Caki2 (cell line): ENCODE data around the gene TRAPPC1. TPM values are rescaled to one million over a fixed set of nuclear protein-coding genes. Genes with fewer than 3 reads are reported as not detected.

Experiments
- DNase-seq: peaks from one replicate; pipeline ENCODE4 v3.0.0-alpha.2; 2015; ENCODE audit warnings: low read depth
- in situ Hi-C: cut with HindIII; loops from 2 replicates; pipeline ENCODE4 v1.10.0; 2016; ENCODE audit warnings: low sequenced_read_pairs, low pct_unique_long_range_greater_than_20kb, mixed read lengths
- total RNA-seq: library from RNA; depleted of rRNA; stranded (reverse); fragments of >200 nt; shearing (Covaris generic); gene quantifications from 2 replicates; pipeline ENCODE4 v1.2.3, GENCODE V29; 2014; ENCODE audit warnings: low replicate concordance

TRAPPC1 gene
- total RNA-seq, 1 experiment from 2014 or later: 0.71 TPM

- in situ Hi-C loops: no loop called here
- DNase-seq: no peak
Measured at GRCh38 chr17:7945651-7946050, 13.9 kb upstream of the TRAPPC1 start.

- no peak for DNase-seq
- in situ Hi-C loops: no loop called here
Measured at GRCh38 chr17:7944326-7944725, 12.6 kb upstream of the TRAPPC1 start.

GRCh38 chr17:7943291-7943690 lies 11.5 kb upstream of the TRAPPC1 start:
- no peak for DNase-seq

GRCh38 chr17:7940743-7941142 lies 9.0 kb upstream of the TRAPPC1 start:
- in situ Hi-C loops: no loop called here

More at GRCh38 chr17:7943291-7943690, 11.5 kb upstream of the TRAPPC1 start:
- in situ Hi-C loops: no loop called here

GRCh38 chr17:7940034-7940433 lies 8.3 kb upstream of the TRAPPC1 start:
- DNase-seq: no peak
- in situ Hi-C loops: no loop called here

More at GRCh38 chr17:7940743-7941142, 9.0 kb upstream of the TRAPPC1 start:
- no peak for DNase-seq

GRCh38 chr17:7935859-7936258 lies 4.1 kb upstream of the TRAPPC1 start:
- in situ Hi-C loops: no loop called here
- no peak for DNase-seq

- DNase-seq: peak; percentile 38
- in situ Hi-C loops: no loop called here
Measured at GRCh38 chr17:7932949-7933348, 1.2 kb upstream of the TRAPPC1 start.

GRCh38 chr17:7932483-7932891 lies 741 bp upstream of the TRAPPC1 start:
- DNase-seq: peak; percentile 19
- in situ Hi-C loops: no loop called here

GRCh38 chr17:7930841-7931631 lies 710 bp downstream of the TRAPPC1 start:
- in situ Hi-C loops: no loop called here

GRCh38 chr17:7929158-7930023 lies 2.4 kb downstream of the TRAPPC1 start, which contains the start of gene KCNAB3:
TSS of gene KCNAB3 (minus strand) at chr17:7929856. CDS start at chr17:7929435, 421 bp downstream.
- in situ Hi-C loops: no loop called here
- DNase-seq: no peak

More at GRCh38 chr17:7930841-7931631, 710 bp downstream of the TRAPPC1 start:
- DNase-seq: no peak

- in situ Hi-C loops: no loop called here
- no peak for DNase-seq
Measured at GRCh38 chr17:7927596-7927995, 4.2 kb downstream of the TRAPPC1 start.

GRCh38 chr17:7922845-7923628 lies 8.7 kb downstream of the TRAPPC1 start:
- DNase-seq: no peak
- in situ Hi-C loops: no loop called here

GRCh38 chr17:7922269-7922844 lies 9.4 kb downstream of the TRAPPC1 start:
- DNase-seq: no peak
- in situ Hi-C loops: no loop called here

- in situ Hi-C loops: no loop called here
- DNase-seq: no peak
Measured at GRCh38 chr17:7916808-7917207, 14.9 kb downstream of the TRAPPC1 start.

- in situ Hi-C loops: no loop called here
- DNase-seq: no peak
Measured at GRCh38 chr17:7916385-7916682, 15.4 kb downstream of the TRAPPC1 start.

GRCh38 chr17:7915611-7916384 lies 15.9 kb downstream of the TRAPPC1 start, which contains the start of gene RNF227:
TSS of gene RNF227 (minus strand) at chr17:7916289. CDS start at chr17:7916195, 94 bp downstream.
- in situ Hi-C loops: no loop called here
- DNase-seq: peak; percentile 97

- in situ Hi-C loops: no loop called here
- no peak for DNase-seq
Measured at GRCh38 chr17:7915179-7915610, 16.6 kb downstream of the TRAPPC1 start.
